Uterus (tissue), 4 donors: ENCODE results near the gene OR2T11. TPM values are rescaled to one million over a fixed set of nuclear protein-coding genes. Genes with fewer than 3 reads are reported as not detected.
"Not testable (repeated sequence)": the region's sequence is repeated elsewhere in the genome, so short reads cannot be mapped to it uniquely, and the experiment has no call there.

Source experiments
- DNase-seq, 2 donors: peaks; one replicate each; pipeline ENCODE4 v3.0.0-alpha.2; 2019 to 2020
- H3K27ac ChIP-seq, 2 donors: fragments of 200-600 bp; sonication (generic); 1 replicate in 1 of 2; 2 replicates in 1 of 2; pipeline ENCODE4 v1.5.1; 2016 to 2018
- H3K27me3 ChIP-seq, 2 donors: fragments of 200-600 bp; sonication (generic); one replicate each; pipeline ENCODE4 v1.5.1; 2018 to 2019; ENCODE audit warnings: control low read depth in 1 of 2
- H3K36me3 ChIP-seq, 2 donors: fragments of 200-600 bp; sonication (generic); one replicate each; pipeline ENCODE4 v1.5.1; 2019; ENCODE audit warnings: control low read depth in 1 of 2
- H3K4me1 ChIP-seq, 2 donors: fragments of 200-600 bp; sonication (generic); one replicate each; pipeline ENCODE4 v1.5.1; 2018 to 2019; ENCODE audit warnings: control low read depth in 1 of 2
- H3K4me3 ChIP-seq, 2 donors: fragments of 200-600 bp; sonication (generic); 1 replicate in 1 of 2; 2 replicates in 1 of 2; pipeline ENCODE4 v1.5.1; 2018 to 2019; ENCODE audit warnings: mild to moderate bottlenecking in 1 of 2
- H3K9me3 ChIP-seq, 2 donors: fragments of 200-600 bp; sonication (generic); one replicate each; pipeline ENCODE4 v1.5.1; 2019; ENCODE audit warnings: control low read depth in 1 of 2
- POLR2A ChIP-seq, 2 donors: fragments of 450-650 bp; IDR thresholded peaks; one replicate each; pipeline ENCODE4 v1.6.1; 2016; ENCODE audit warnings: antibody characterized with exemption in 2 of 2, mild to moderate bottlenecking in 1 of 2, moderate library complexity in 1 of 2
- intact Hi-C: fragments of 100-400 bp; cut with DNase I; formaldehyde crosslinking; loops from one replicate; pipeline ENCODE4 v1.15.1; 2023; ENCODE audit warnings: low total_unique reads
- small RNA-seq: library from RNA; depleted of rRNA; stranded (forward); fragments of <200 nt; gene quantifications from one replicate; pipeline ENCODE3, GENCODE V24; 2016
- total RNA-seq, 4 donors: library from RNA; depleted of rRNA in 3 of 4; stranded (reverse); fragments of >200 nt in 3 of 4; gene quantifications; one replicate each; pipeline versions ENCODE4 v1.1.0 to v1.2.4, GENCODE V29; 2014 to 2023
- TF ChIP-seq, protein P1 (sequence below), 4 experiments: fragments of 200-600 bp in 2 of 4; fragments of 450-650 bp in 2 of 4; sonication (generic) in 2 of 4; IDR thresholded peaks; one replicate each; pipeline ENCODE4 v1.5.1; 2016 to 2019; ENCODE audit warnings: antibody characterized with exemption in 4 of 4, mild to moderate bottlenecking in 2 of 4, moderate library complexity in 1 of 4
- donor health status: DM: yes; HTN: yes; CAD: no.

OR2T11 gene
- total RNA-seq, 4 donors from 2014 or later, result not detected

DNA sequence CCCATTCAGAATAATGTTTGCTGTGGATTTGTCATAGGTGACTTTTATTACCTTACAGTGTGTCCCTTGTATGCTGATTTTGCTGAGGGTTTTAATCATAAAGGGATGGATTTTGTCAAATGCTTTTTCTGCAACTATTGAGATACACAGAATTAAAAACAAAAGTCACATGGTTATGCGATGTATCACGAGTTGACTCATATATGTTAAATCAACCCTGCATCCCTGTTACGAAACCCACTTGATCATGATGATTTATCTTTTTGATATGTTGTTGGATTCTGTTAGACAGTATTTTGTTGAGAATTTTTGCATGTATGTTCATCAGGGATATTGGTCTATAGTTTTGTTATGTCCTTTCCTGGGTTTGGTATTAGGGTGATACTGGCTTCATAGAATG lies 49.6 kb downstream of the OR2T11 start:
- no peaks in the 10 kb centered on the region for H3K27me3 ChIP-seq
- H3K4me1 ChIP-seq, result no peaks in the 10 kb centered on the region
- no peak overlapping the region for H3K4me3 ChIP-seq
- intact Hi-C loops, result no loop called here
- no peak for DNase-seq
- no peaks in the 10 kb centered on the region for H3K9me3 ChIP-seq
- H3K36me3 ChIP-seq, result no peaks in the 10 kb centered on the region
- TF ChIP-seq, protein P1, sequence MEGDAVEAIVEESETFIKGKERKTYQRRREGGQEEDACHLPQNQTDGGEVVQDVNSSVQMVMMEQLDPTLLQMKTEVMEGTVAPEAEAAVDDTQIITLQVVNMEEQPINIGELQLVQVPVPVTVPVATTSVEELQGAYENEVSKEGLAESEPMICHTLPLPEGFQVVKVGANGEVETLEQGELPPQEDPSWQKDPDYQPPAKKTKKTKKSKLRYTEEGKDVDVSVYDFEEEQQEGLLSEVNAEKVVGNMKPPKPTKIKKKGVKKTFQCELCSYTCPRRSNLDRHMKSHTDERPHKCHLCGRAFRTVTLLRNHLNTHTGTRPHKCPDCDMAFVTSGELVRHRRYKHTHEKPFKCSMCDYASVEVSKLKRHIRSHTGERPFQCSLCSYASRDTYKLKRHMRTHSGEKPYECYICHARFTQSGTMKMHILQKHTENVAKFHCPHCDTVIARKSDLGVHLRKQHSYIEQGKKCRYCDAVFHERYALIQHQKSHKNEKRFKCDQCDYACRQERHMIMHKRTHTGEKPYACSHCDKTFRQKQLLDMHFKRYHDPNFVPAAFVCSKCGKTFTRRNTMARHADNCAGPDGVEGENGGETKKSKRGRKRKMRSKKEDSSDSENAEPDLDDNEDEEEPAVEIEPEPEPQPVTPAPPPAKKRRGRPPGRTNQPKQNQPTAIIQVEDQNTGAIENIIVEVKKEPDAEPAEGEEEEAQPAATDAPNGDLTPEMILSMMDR (IDR thresholded peaks at IDR 0.05), result no peak
- no peak for TF ChIP-seq POLR2A (IDR thresholded peaks at IDR 0.05)
- no peak overlapping the region for H3K27ac ChIP-seq

DNA sequence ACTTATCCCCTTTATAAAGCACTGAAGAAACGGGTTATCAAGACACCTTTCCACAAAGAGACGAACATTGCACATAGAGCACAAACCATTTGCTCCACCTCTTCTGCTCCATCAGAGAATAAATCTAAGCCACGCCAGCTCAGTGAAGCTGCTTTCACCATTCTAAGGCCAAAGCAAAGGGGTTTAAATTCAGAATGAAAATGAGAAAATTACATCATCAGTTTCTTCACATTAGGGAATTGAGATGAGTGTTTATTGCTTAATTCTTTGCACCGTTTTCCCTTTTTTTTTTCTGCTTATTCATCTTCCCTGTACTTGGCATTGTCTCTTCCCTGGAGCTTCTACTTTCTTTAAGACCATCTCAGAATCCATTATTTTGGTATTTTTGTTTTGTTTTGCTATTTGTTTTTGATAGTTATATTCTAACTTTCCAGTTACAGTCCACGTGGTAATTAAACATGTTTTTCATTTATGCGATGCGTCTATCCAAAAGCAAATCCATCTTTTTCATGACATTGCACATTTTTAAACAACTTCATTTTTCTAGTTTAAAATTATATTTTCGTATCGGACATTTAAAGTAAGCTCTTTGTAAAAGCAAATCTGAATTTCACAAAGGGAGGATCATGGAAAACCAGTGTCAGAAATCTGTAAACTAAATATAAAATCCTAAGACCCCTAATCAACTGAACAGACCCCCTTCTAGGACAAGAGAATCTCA lies 58.5 kb downstream of the OR2T11 start:
- no peak for DNase-seq
- intact Hi-C loops, result no loop called here
- no peaks in the 10 kb centered on the region for H3K4me1 ChIP-seq
- no peaks in the 10 kb centered on the region for H3K36me3 ChIP-seq
- TF ChIP-seq POLR2A (IDR thresholded peaks at IDR 0.05), result no peak
- TF ChIP-seq, protein P1 (IDR thresholded peaks at IDR 0.05), result no peak
- H3K9me3 ChIP-seq, result no peaks in the 10 kb centered on the region
- H3K27ac ChIP-seq, result no peak overlapping the region
- no peaks in the 10 kb centered on the region for H3K27me3 ChIP-seq
- H3K4me3 ChIP-seq, result no peak overlapping the region

DNA sequence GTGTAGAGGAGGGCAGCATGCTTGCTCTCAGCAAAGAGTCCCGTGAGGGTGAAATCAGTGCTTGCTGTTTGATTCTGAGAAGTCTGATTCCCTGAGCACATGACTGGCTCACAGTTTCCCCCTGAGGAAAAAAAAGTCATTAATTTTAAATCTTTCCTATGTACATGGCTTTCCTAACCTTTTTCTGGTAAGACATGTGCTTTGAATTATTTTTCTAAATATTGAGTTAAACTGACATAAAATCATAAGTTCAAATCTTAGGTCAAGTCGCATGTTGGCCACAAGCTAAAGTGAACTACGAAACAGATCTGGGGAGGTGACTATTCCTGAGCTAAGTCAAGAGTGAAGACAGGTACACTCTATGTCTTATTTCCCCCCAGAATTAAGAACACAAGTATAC lies 60.2 kb downstream of the OR2T11 start, which contains the start of gene OR2T34:
Gene OR2T34, minus strand, starts transcription at position 101 of the 400 bp plus-strand sequence. Its CDS starts 0 bp downstream, at position 101.
- DNase-seq, H3K9me3 ChIP-seq, H3K36me3 ChIP-seq, H3K27me3 ChIP-seq, H3K27ac ChIP-seq, H3K4me3 ChIP-seq, H3K4me1 ChIP-seq, intact Hi-C loops: not testable (repeated sequence)

DNA sequence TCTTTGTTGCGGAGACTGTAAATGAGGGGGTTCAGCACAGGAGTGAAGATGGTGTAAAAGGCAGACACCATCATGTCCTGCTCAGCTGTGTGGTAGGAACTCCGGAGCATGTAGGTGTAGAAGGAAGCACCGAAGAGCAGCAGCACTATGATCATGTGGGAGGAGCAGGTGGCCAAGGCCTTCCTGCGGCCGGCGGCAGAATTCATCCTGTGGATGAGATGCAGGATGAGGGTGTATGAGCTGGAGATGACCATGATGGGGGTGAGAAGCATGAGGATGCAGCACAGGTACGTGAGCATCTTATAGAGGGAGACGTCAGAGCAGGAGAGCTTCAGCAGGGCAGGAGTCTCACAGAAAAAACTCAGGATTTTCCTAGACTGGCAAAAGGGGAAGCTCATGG lies 61.0 kb downstream of the OR2T11 start:
- H3K4me3 ChIP-seq, H3K36me3 ChIP-seq, intact Hi-C loops, H3K4me1 ChIP-seq, H3K27ac ChIP-seq, H3K27me3 ChIP-seq, H3K9me3 ChIP-seq, DNase-seq: not testable (repeated sequence)

Small RNA genes lying within 50 kb of the gene (small RNA-seq; reads per million reads assigned to genes)
- gene RF00019, result not detected

Other genes starting within 250 kb of the OR2T11 start
- gene OR2T1, start 232.0 kb downstream of the OR2T11 start, total RNA-seq, result not detected
- gene OR2T2, start 189.5 kb downstream of the OR2T11 start, total RNA-seq, result under 1 TPM in 1 of 4 donors, not detected in 3; 0.21 TPM
- not detected for gene OR2T3, start 161.7 kb downstream of the OR2T11 start, total RNA-seq
- gene OR2T5, start 146.5 kb downstream of the OR2T11 start, total RNA-seq, result not detected
- not detected for gene OR2G6, start 127.0 kb downstream of the OR2T11 start, total RNA-seq
- not detected for gene OR2T29, start 72.3 kb downstream of the OR2T11 start, total RNA-seq
- gene OR2T34, start 60.3 kb downstream of the OR2T11 start, total RNA-seq, result not detected
- gene OR2T10, start 37.4 kb downstream of the OR2T11 start, total RNA-seq, result not detected
- not detected for gene OR2T35, start 10.2 kb upstream of the OR2T11 start, total RNA-seq
- not detected for gene OR2T27, start 20.4 kb upstream of the OR2T11 start, total RNA-seq
- gene OR14I1, start 67.7 kb upstream of the OR2T11 start, total RNA-seq, result not detected
- not detected for gene LYPD8, start 120.7 kb upstream of the OR2T11 start, total RNA-seq
- gene SH3BP5L, start 190.8 kb upstream of the OR2T11 start, total RNA-seq, result 10 to 100 TPM in 3 of 4 donors, 1 to 10 TPM in 1; 2.6 to 29.8 (median 16.4) TPM
- 10 to 100 TPM; 15.0 to 34.3 (median 24.0) TPM for gene ZNF672, start 203.1 kb upstream of the OR2T11 start, total RNA-seq
- 10 to 100 TPM; 21.2 to 43.5 (median 29.2) TPM for gene ZNF692, start 224.0 kb upstream of the OR2T11 start, total RNA-seq